Epithelial cell of prostate (primary cell): ENCODE results near the gene ITPR1.
"Not testable (repeated sequence)": the region's sequence is repeated elsewhere in the genome, so short reads cannot be mapped to it uniquely, and the experiment has no call there.

Source experiments
- DNase-seq: peaks from one replicate; pipeline ENCODE4 v3.0.0-alpha.2; 2011; ENCODE audit warnings: low read depth, low spot score
- H3K27ac ChIP-seq: fragments of 450-650 bp; 2 replicates; pipeline ENCODE4 v1.5.1; 2017; ENCODE audit warnings: mild to moderate bottlenecking

ITPR1 gene

GRCh38 chr3:4750306-4750968, 257.3 kb downstream of the ITPR1 start:
- H3K27ac ChIP-seq: peak overlapping the region; percentile 74
- peak; percentile 68 for DNase-seq

GRCh38 chr3:4751029-4751501, 257.9 kb downstream of the ITPR1 start:
- no peak for DNase-seq
- peak overlapping the region; percentile 74 for H3K27ac ChIP-seq

GRCh38 chr3:4751502-4752101, 258.5 kb downstream of the ITPR1 start:
- DNase-seq: peak; percentile 69
- peak overlapping the region; percentile 74 for H3K27ac ChIP-seq

- H3K27ac ChIP-seq: peak overlapping the region; percentile 74
- no peak for DNase-seq
Observed at GRCh38 chr3:4752201-4753072, 259.3 kb downstream of the ITPR1 start.

- no peak for DNase-seq
- no peak overlapping the region for H3K27ac ChIP-seq
Observed at GRCh38 chr3:4753073-4753691, 260.0 kb downstream of the ITPR1 start.

- no peak for DNase-seq
- H3K27ac ChIP-seq: no peak overlapping the region
Observed at GRCh38 chr3:4754180-4755086, 261.3 kb downstream of the ITPR1 start.

- H3K27ac ChIP-seq: peak overlapping the region; percentile 6
- no peak for DNase-seq
Observed at GRCh38 chr3:4755566-4755965, 262.4 kb downstream of the ITPR1 start.

- DNase-seq: no peak
- H3K27ac ChIP-seq: peak overlapping the region; percentile 6
Observed at GRCh38 chr3:4756057-4756775, 263.1 kb downstream of the ITPR1 start.

- DNase-seq: no peak
- no peak overlapping the region for H3K27ac ChIP-seq
Observed at GRCh38 chr3:4756855-4757574, 263.9 kb downstream of the ITPR1 start.

GRCh38 chr3:4757575-4758248, 264.6 kb downstream of the ITPR1 start:
- no peak overlapping the region for H3K27ac ChIP-seq
- no peak for DNase-seq

GRCh38 chr3:4758249-4758860, 265.2 kb downstream of the ITPR1 start:
- no peak for DNase-seq
- no peak overlapping the region for H3K27ac ChIP-seq

GRCh38 chr3:4758957-4759656, 266.0 kb downstream of the ITPR1 start:
- DNase-seq: no peak
- no peak overlapping the region for H3K27ac ChIP-seq

GRCh38 chr3:4759689-4760312, 266.7 kb downstream of the ITPR1 start:
- H3K27ac ChIP-seq: no peak overlapping the region
- DNase-seq: no peak

GRCh38 chr3:4761759-4762158, 268.6 kb downstream of the ITPR1 start:
- no peak overlapping the region for H3K27ac ChIP-seq

GRCh38 chr3:4762481-4763230, 269.5 kb downstream of the ITPR1 start:
- H3K27ac ChIP-seq, DNase-seq: not testable (repeated sequence)

More at GRCh38 chr3:4761759-4762158, 268.6 kb downstream of the ITPR1 start:
- DNase-seq: no peak
